Tibial nerve (tissue), 3 donors: Measurements from ENCODE around the gene GSC.

Experiments
- POLR2A ChIP-seq, 2 donors: fragments of 450-650 bp; IDR thresholded peaks; one replicate each; pipeline ENCODE4 v1.6.1; 2017; ENCODE audit warnings: antibody characterized with exemption in 2 of 2, mild to moderate bottlenecking in 2 of 2, moderate library complexity in 2 of 2
- TF ChIP-seq, protein P1 (sequence below), 5 experiments: fragments of 200-600 bp in 3 of 5; fragments of 450-650 bp in 2 of 5; sonication (generic) in 3 of 5; IDR thresholded peaks; one replicate each; pipeline ENCODE4 v1.5.1; 2016 to 2019; ENCODE audit warnings: antibody characterized with exemption in 5 of 5, mild to moderate bottlenecking in 3 of 5, moderate library complexity in 2 of 5

DNA sequence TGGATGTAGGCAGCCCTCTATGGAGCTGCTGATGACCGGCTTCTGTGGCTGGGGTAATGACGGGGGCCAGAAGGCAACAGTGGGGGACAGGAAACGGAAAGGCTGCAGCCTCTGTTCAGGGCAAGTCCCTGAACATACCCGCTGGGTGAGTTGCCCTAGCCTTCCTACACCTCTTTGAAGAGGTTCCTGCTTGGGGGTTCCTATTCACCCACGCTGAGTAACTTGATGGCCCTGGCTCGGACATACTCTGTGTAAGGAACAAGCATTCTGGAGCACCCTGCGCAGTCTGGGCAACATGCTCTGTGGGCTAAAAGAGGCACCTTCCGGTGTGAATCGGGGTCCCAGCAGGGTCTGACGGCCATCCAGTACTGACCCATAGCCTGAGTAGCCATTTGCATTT lies 17.7 kb upstream of the GSC start:
- TF ChIP-seq, protein P1, sequence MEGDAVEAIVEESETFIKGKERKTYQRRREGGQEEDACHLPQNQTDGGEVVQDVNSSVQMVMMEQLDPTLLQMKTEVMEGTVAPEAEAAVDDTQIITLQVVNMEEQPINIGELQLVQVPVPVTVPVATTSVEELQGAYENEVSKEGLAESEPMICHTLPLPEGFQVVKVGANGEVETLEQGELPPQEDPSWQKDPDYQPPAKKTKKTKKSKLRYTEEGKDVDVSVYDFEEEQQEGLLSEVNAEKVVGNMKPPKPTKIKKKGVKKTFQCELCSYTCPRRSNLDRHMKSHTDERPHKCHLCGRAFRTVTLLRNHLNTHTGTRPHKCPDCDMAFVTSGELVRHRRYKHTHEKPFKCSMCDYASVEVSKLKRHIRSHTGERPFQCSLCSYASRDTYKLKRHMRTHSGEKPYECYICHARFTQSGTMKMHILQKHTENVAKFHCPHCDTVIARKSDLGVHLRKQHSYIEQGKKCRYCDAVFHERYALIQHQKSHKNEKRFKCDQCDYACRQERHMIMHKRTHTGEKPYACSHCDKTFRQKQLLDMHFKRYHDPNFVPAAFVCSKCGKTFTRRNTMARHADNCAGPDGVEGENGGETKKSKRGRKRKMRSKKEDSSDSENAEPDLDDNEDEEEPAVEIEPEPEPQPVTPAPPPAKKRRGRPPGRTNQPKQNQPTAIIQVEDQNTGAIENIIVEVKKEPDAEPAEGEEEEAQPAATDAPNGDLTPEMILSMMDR (IDR thresholded peaks at IDR 0.05), result no peak
- TF ChIP-seq POLR2A (IDR thresholded peaks at IDR 0.05), result no peak
